Stimulated activated CD8-positive, alpha-beta memory T cell treated with anti-CD3 and anti-CD28 coated beads, Interleukin-12 subunit alpha, Interleukin-12 subunit beta, amount 100 ng/mL, for 1 hour (primary cell): Measurements from ENCODE around the gene NDST4.

Experiments
- DNase-seq: peaks from one replicate; pipeline ENCODE4 v3.0.0-alpha.2; 2020; ENCODE audit warnings: low read depth

The NDST4 gene

GRCh38 chr4:115113506-115114106 is at the start of gene NDST4:
Gene NDST4, minus strand, starts transcription at chr4:115113620. Its CDS starts 36,584 bp downstream, at chr4:115077036.
- DNase-seq, result no peak

GRCh38 chr4:115159141-115159540 is 45.7 kb upstream of the NDST4 start:
- no peak for DNase-seq

GRCh38 chr4:115158296-115158695 is 44.9 kb upstream of the NDST4 start:
- DNase-seq, result no peak

GRCh38 chr4:115154826-115155225 is 41.4 kb upstream of the NDST4 start:
- no peak for DNase-seq

- no peak for DNase-seq
These were observed 39.5 kb upstream of the NDST4 start for GRCh38 chr4:115152965-115153364.

GRCh38 chr4:115152081-115152480 is 38.7 kb upstream of the NDST4 start:
- DNase-seq, result no peak

GRCh38 chr4:115149106-115149505 is 35.7 kb upstream of the NDST4 start:
- no peak for DNase-seq

GRCh38 chr4:115145393-115146160 is 32.2 kb upstream of the NDST4 start:
- DNase-seq, result no peak

GRCh38 chr4:115128037-115128436 is 14.6 kb upstream of the NDST4 start:
- DNase-seq, result no peak

- DNase-seq, result no peak
These were observed 13.1 kb upstream of the NDST4 start for GRCh38 chr4:115126491-115126890.

- DNase-seq, result no peak
These were observed 8.1 kb upstream of the NDST4 start for GRCh38 chr4:115121351-115122043.

- no peak for DNase-seq
These were observed 6.5 kb upstream of the NDST4 start for GRCh38 chr4:115119804-115120352.

GRCh38 chr4:115117651-115118050 is 4.2 kb upstream of the NDST4 start:
- no peak for DNase-seq

- DNase-seq, result no peak
These were observed 2.9 kb downstream of the NDST4 start for GRCh38 chr4:115110191-115111181.

- no peak for DNase-seq
These were observed 4.6 kb downstream of the NDST4 start for GRCh38 chr4:115108850-115109249.

GRCh38 chr4:115107411-115107810 is 6.0 kb downstream of the NDST4 start:
- no peak for DNase-seq

GRCh38 chr4:115101675-115102074 is 11.7 kb downstream of the NDST4 start:
- DNase-seq, result no peak

- no peak for DNase-seq
These were observed 22.8 kb downstream of the NDST4 start for GRCh38 chr4:115090483-115091075.

GRCh38 chr4:115082633-115083032 is 30.8 kb downstream of the NDST4 start:
- DNase-seq, result no peak

- DNase-seq, result no peak
These were observed 36.7 kb downstream of the NDST4 start for GRCh38 chr4:115076691-115077090.

- no peak for DNase-seq
These were observed 54.9 kb downstream of the NDST4 start for GRCh38 chr4:115058533-115058932.
